SU-DHL-6 (cell line): ENCODE results near the gene SUDS3.

Experiments used
- CTCF ChIP-seq: fragments of 200-600 bp; sonication (generic); IDR thresholded peaks from one replicate; pipeline ENCODE4 v1.5.1; 2017; ENCODE audit warnings: antibody characterized with exemption, mild to moderate bottlenecking, low read length, moderate library complexity; ENCODE audit not compliant: insufficient read depth, poor library complexity, severe bottlenecking
- EZH2phosphoT487 ChIP-seq: fragments of 200-600 bp; sonication (generic), shearing (Covaris generic); conservative IDR thresholded peaks from 2 replicates; pipeline ENCODE4 v1.6.1; 2018; ENCODE audit warnings: mild to moderate bottlenecking, antibody characterized with exemption, low read length, moderate library complexity, mixed read lengths

- TF ChIP-seq CTCF = no peak
- no peak for TF ChIP-seq EZH2phosphoT487
Measured at GRCh38 chr12:118377021-118377883, 897 bp downstream of the SUDS3 start.
